RWPE1 (cell line): ENCODE measurements around the gene NSMCE1.

Experiments used
- CTCF ChIA-PET: fragments of 350-600 bp; sonication (Branson Sonifier 250); formaldehyde crosslinking; extraction: SDS; loops from one replicate; lab custom pipeline; 2021; lab: Yijun Ruan, JAX
- POLR2A ChIA-PET: fragments of 400-600 bp; formaldehyde crosslinking; extraction: SDS; loops from one replicate; lab custom pipeline; 2020; ENCODE audit warnings: antibody characterized with exemption; ENCODE audit not compliant: low non-redundant PET; lab: Yijun Ruan, JAX
- DNase-seq: peaks from one replicate; pipeline ENCODE4 v3.0.0; 2012; ENCODE audit warnings: low spot score
- H3K27ac ChIP-seq: fragments of 450-650 bp; 2 replicates; pipeline ENCODE4 v1.5.1; 2017
- CTCF ChIP-seq: fragments of 450-650 bp; conservative IDR thresholded peaks from 2 replicates; pipeline ENCODE4 v1.5.1; 2017; ENCODE audit warnings: low read depth, mild to moderate bottlenecking

Gene NSMCE1

GRCh38 chr16:27238016-27238587 is 30.5 kb downstream of the NSMCE1 start:
- H3K27ac ChIP-seq: peak overlapping the region; percentile 34
- POLR2A ChIA-PET: no interaction called here
- CTCF ChIA-PET: interaction anchor here (0.6 to 1.5 kb wide), 3 partner anchors 16 to 130 kb away, joined by 3 to 6 read pairs (median 3); no protein-coding TSS in a partner anchor
- no peak for DNase-seq
- no peak for TF ChIP-seq CTCF

GRCh38 chr16:27237219-27238015 is 31.2 kb downstream of the NSMCE1 start:
- POLR2A ChIA-PET: no interaction called here
- DNase-seq: no peak
- H3K27ac ChIP-seq: peak overlapping the region; percentile 34
- no peak for TF ChIP-seq CTCF
- CTCF ChIA-PET: interaction anchor here (0.7 to 1.5 kb wide), 2 partner anchors 16 to 130 kb away, joined by 3 to 6 read pairs; no protein-coding TSS in a partner anchor

- ChIA-PET CTCF (no interaction called here), POLR2A (no interaction called here)
- no peak for DNase-seq
- H3K27ac ChIP-seq: peak overlapping the region; percentile 34
- no peak for TF ChIP-seq CTCF
These were observed 31.8 kb downstream of the NSMCE1 start for GRCh38 chr16:27236635-27237218.

- no peak for DNase-seq
- ChIA-PET CTCF (interaction anchor here (0.6 to 3.4 kb wide), 5 partner anchors 12 to 511 kb away, joined by 3 to 40 read pairs (median 5); no protein-coding TSS in a partner anchor), POLR2A (no interaction called here)
- no peak for TF ChIP-seq CTCF
- H3K27ac ChIP-seq: peak overlapping the region; percentile 54
These were observed 32.7 kb downstream of the NSMCE1 start for GRCh38 chr16:27235938-27236245.

GRCh38 chr16:27235055-27235937 is 33.3 kb downstream of the NSMCE1 start:
- peak overlapping the region; percentile 54 for H3K27ac ChIP-seq
- CTCF ChIA-PET: interaction anchor here (0.5 to 3.4 kb wide), 21 partner anchors 10 to 511 kb away, joined by 3 to 40 read pairs (median 4); no protein-coding TSS in a partner anchor

More at GRCh38 chr16:27235055-27235937, 33.3 kb downstream of the NSMCE1 start:
- peak; percentile 91 for TF ChIP-seq CTCF
- DNase-seq: peak; percentile 60
- POLR2A ChIA-PET: interaction anchor here (1.0 to 1.4 kb wide), 2 partner anchors 10 to 133 kb away, joined by 3 to 4 read pairs; no protein-coding TSS in a partner anchor
